HepG2 (cell line): ENCODE results near the gene ELMOD1.
"Not testable (repeated sequence)": the region's sequence is repeated elsewhere in the genome, so short reads cannot be mapped to it uniquely, and the experiment has no call there.

Source experiments
- CREM ChIP-seq, 2 experiments: sonication (generic) in 1 of 2; formaldehyde crosslinking in 1 of 2; IDR thresholded peaks; 2 replicates each; pipeline versions ENCODE4 v1.4.0 to v1.6.1; 2016 to 2020; ENCODE audit warnings: antibody characterized with exemption in 1 of 2, mild to moderate bottlenecking in 1 of 2, missing genetic modification reagents in 1 of 2
- NFE2 ChIP-seq: sonication (generic); formaldehyde crosslinking; IDR thresholded peaks from 2 replicates; pipeline ENCODE4 v1.4.0; 2020; ENCODE audit warnings: missing genetic modification reagents
- NFIC ChIP-seq: IDR thresholded peaks from 2 replicates; pipeline ENCODE4 v1.6.1; 2012; ENCODE audit warnings: mild to moderate bottlenecking, low read length, inconsistent platforms
- ZBTB34 ChIP-seq: sonication (generic); formaldehyde crosslinking; IDR thresholded peaks from 2 replicates; pipeline ENCODE4 v1.8.0; 2022; ENCODE audit warnings: mild to moderate bottlenecking, missing genetic modification reagents
- ZFP36L2 ChIP-seq: sonication (generic); formaldehyde crosslinking; IDR thresholded peaks from 2 replicates; pipeline ENCODE4 v1.4.0; 2020; ENCODE audit warnings: missing genetic modification reagents
- ZNF318 ChIP-seq: sonication (generic); formaldehyde crosslinking; IDR thresholded peaks from 2 replicates; pipeline ENCODE4 v1.4.0; 2020; ENCODE audit warnings: mild to moderate bottlenecking, missing genetic modification reagents
- ZNF441 ChIP-seq: sonication (generic); formaldehyde crosslinking; IDR thresholded peaks from 2 replicates; pipeline ENCODE4 v1.7.0; 2021; ENCODE audit warnings: missing genetic modification reagents, borderline replicate concordance
- ZNF792 ChIP-seq: IDR thresholded peaks from 2 replicates; pipeline ENCODE4 v1.6.1; 2016

GRCh38 chr11:107579169-107579568 lies 11.8 kb upstream of the ELMOD1 start:
- TF ChIP-seq NFE2 (CRISPR knock-in tag); ZBTB34 (CRISPR knock-in tag); NFIC; CREM (IDR thresholded peaks at IDR 0.05); CREM (CRISPR knock-in tag; IDR thresholded peaks at IDR 0.05); ZNF441 (CRISPR knock-in tag); ZFP36L2; ZNF792 (CRISPR knock-in tag); ZNF318 (CRISPR knock-in tag): not testable (repeated sequence)
